MM.1S (cell line): ENCODE results near the gene AMPH.

Experiments used
- DNase-seq: peaks from one replicate; pipeline ENCODE4 v3.0.0-alpha.2; 2015
- H2AFZ ChIP-seq: fragments of 300-600 bp; sonication (generic); 2 replicates; pipeline ENCODE4 v1.6.0; 2016; ENCODE audit warnings: antibody characterized with exemption, low read length
- H3F3A ChIP-seq: fragments of 300-600 bp; sonication (generic); 2 replicates; pipeline ENCODE4 v1.6.1; 2016; ENCODE audit warnings: mild to moderate bottlenecking, antibody characterized with exemption, low read length, moderate library complexity, mixed read lengths; ENCODE audit not compliant: insufficient read depth
- H3K27ac ChIP-seq: fragments of 300-600 bp; sonication (generic); 2 replicates; pipeline ENCODE4 v1.5.1; 2016; ENCODE audit warnings: mild to moderate bottlenecking, low read length
- H3K27me3 ChIP-seq: fragments of 300-600 bp; sonication (generic); replicated peaks from 2 replicates; pipeline ENCODE4 v1.6.0; 2016; ENCODE audit warnings: low read length; ENCODE audit not compliant: insufficient read depth
- H3K36me3 ChIP-seq: fragments of 300-600 bp; sonication (generic); replicated peaks from 2 replicates; pipeline ENCODE4 v1.6.1; 2016; ENCODE audit warnings: mild to moderate bottlenecking, low read length, mixed read lengths; ENCODE audit not compliant: insufficient read depth
- H3K4me1 ChIP-seq: fragments of 300-600 bp; sonication (generic); 2 replicates; pipeline ENCODE4 v1.6.1; 2016; ENCODE audit warnings: low read length, mixed read lengths
- H3K4me2 ChIP-seq: fragments of 300-600 bp; sonication (generic); 2 replicates; pipeline ENCODE4 v1.6.0; 2016; ENCODE audit warnings: low read depth, low read length
- H3K4me3 ChIP-seq: fragments of 300-600 bp; sonication (generic); 2 replicates; pipeline ENCODE4 v1.5.1; 2016; ENCODE audit warnings: low read length, mixed read lengths
- H3K79me2 ChIP-seq: fragments of 300-600 bp; sonication (generic); 2 replicates; pipeline ENCODE4 v1.6.1; 2016; ENCODE audit warnings: mixed run types, low read length, mixed read lengths
- H3K9ac ChIP-seq: fragments of 300-600 bp; sonication (generic); 2 replicates; pipeline ENCODE4 v1.6.1; 2016; ENCODE audit warnings: low read length, mixed read lengths
- H3K9me2 ChIP-seq: fragments of 300-600 bp; sonication (generic); replicated peaks from 2 replicates; pipeline ENCODE4 v1.6.1; 2016; ENCODE audit warnings: mild to moderate bottlenecking, low read length, mixed read lengths; ENCODE audit not compliant: insufficient read depth
- H3K9me3 ChIP-seq: fragments of 300-600 bp; sonication (generic); replicated peaks from 2 replicates; pipeline ENCODE4 v1.6.1; 2016; ENCODE audit warnings: mild to moderate bottlenecking, low read length, mixed read lengths; ENCODE audit not compliant: insufficient read depth
- H4K20me1 ChIP-seq: fragments of 300-600 bp; sonication (generic); 2 replicates; pipeline ENCODE4 v1.6.1; 2016; ENCODE audit warnings: mild to moderate bottlenecking, low read length, moderate library complexity, mixed read lengths; ENCODE audit not compliant: insufficient read depth
- CTCF ChIP-seq: fragments of 300-600 bp; sonication (generic); IDR thresholded peaks from 2 replicates; pipeline ENCODE4 v1.5.1; 2016; ENCODE audit warnings: antibody characterized with exemption, low read length, mixed read lengths
- EZH2 ChIP-seq: fragments of 300-600 bp; sonication (generic); optimal IDR thresholded peaks from 2 replicates; pipeline ENCODE3; 2017; ENCODE audit warnings: low read depth, mild to moderate bottlenecking, antibody characterized with exemption, low read length, mixed read lengths
- EZH2phosphoT487 ChIP-seq: fragments of 300-600 bp; sonication (generic); IDR thresholded peaks from 2 replicates; pipeline ENCODE4 v1.6.1; 2018; ENCODE audit warnings: antibody characterized with exemption, low read length

AMPH gene

DNA sequence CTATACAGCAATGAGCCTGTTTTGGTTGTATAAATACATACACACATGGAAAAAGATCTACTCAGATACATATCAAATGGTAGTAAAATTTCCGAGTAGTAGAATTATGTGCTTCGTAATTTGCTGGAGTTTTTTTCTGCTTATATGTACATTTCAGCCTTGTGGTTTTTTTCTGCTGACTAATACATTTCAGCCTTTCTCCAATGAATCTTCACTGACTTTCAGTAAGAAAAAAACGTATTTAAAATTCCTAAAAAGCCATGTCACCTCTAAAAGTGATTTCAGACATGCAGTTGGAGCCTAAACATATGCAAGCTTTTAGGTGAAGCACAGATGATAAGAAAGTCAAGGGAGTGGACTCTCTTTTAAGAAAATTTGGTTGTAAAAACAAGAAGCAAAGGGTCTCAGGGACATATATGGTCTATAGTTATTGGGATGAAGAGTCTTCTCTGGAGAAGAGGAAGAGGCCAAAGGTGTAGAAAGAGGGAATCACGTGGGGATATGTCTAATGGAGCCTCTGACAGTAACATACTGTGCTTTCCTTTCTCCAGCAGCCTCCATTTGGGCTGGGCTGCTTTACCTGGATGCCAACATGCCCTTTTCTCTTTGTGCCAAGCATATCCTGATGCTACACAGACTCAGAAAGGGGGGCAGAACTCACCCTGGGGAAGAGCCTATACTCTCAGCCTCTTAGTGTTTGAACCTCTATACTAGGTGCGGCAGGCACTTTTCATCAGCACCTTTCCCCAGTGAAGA, 2.4 kb downstream of the AMPH start:
- H3F3A ChIP-seq = no peaks in the 10 kb centered on the region
- H3K4me3 ChIP-seq = no peak overlapping the region
- H3K4me2 ChIP-seq = no peak overlapping the region
- H3K9ac ChIP-seq = no peak overlapping the region
- no peaks in the 10 kb centered on the region for H3K9me3 ChIP-seq
- H3K27me3 ChIP-seq = no peaks in the 10 kb centered on the region
- no peak for TF ChIP-seq CTCF
- TF ChIP-seq EZH2 = no peak
- no peak for TF ChIP-seq EZH2phosphoT487
- no peaks in the 10 kb centered on the region for H4K20me1 ChIP-seq
- no peaks in the 10 kb centered on the region for H3K79me2 ChIP-seq
- H3K4me1 ChIP-seq = no peaks in the 10 kb centered on the region
- no peak overlapping the region for H3K27ac ChIP-seq
- no peaks in the 10 kb centered on the region for H3K9me2 ChIP-seq
- no peak for DNase-seq
- no peak overlapping the region for H2AFZ ChIP-seq
- H3K36me3 ChIP-seq = no peaks in the 10 kb centered on the region

DNA sequence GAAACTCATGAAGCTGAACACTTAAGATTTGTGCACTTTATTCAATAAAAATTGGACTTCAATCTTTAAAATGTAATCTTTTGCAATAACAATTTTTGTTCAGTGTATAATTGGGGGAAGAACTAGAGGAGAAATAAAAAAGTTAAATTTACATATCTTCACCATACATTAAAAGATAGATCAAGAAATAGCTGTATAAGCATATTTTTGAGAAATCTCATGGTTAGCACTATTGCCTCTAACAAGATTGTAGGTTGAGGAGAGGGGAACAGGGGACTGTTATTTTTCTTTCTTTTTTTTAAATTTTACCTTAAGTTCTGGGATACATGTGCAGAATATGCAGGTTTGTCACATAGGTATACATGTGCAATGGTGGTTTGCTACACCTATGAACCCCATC, 5.3 kb downstream of the AMPH start:
- no peak overlapping the region for H3K4me3 ChIP-seq
- no peak overlapping the region for H3K4me2 ChIP-seq
- no peaks in the 10 kb centered on the region for H3K9me2 ChIP-seq
- H3K9ac ChIP-seq = no peak overlapping the region
- no peaks in the 10 kb centered on the region for H4K20me1 ChIP-seq
- H3F3A ChIP-seq = no peaks in the 10 kb centered on the region
- no peak for DNase-seq
- no peaks in the 10 kb centered on the region for H3K4me1 ChIP-seq
- H3K79me2 ChIP-seq = no peaks in the 10 kb centered on the region
- no peak overlapping the region for H3K27ac ChIP-seq
- H3K27me3 ChIP-seq = no peaks in the 10 kb centered on the region
- TF ChIP-seq CTCF = no peak
- TF ChIP-seq EZH2phosphoT487 = no peak
- no peak for TF ChIP-seq EZH2
- no peaks in the 10 kb centered on the region for H3K9me3 ChIP-seq
- no peak overlapping the region for H2AFZ ChIP-seq
- H3K36me3 ChIP-seq = no peaks in the 10 kb centered on the region

DNA sequence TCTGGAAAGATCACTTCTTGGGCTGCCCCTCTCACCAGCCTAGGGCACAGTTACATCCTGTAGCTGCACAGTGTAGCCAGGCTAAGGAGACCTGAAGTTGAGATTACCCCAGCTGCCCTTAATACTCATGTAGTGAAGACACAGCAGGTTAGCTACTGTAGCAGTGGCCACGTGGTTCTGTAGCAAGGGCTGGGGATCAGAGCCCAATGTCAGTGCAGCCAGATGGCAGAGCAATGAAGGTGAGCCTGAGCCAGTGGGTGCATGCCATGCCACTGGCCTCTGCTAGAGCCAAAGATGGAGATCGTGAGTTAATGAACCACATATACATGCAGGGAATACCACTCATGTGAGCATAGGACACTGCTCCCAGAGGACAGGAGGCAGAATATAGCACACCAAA, 15.5 kb downstream of the AMPH start:
- DNase-seq = no peak
- TF ChIP-seq EZH2phosphoT487 (no peak), CTCF (no peak), EZH2 (no peak)

More for the DNA sequence above, 15.5 kb downstream of the AMPH start:
- Histone ChIP-seq H3K9me2 (no peaks in the 10 kb centered on the region), H3K9me3 (no peaks in the 10 kb centered on the region), H3K4me2 (no peak overlapping the region), H3K27ac (no peak overlapping the region), H3K4me1 (no peaks in the 10 kb centered on the region), H3K36me3 (no peaks in the 10 kb centered on the region), H3K27me3 (no peaks in the 10 kb centered on the region), H3K4me3 (no peak overlapping the region), H3K9ac (no peak overlapping the region), H4K20me1 (no peaks in the 10 kb centered on the region), H3F3A (no peaks in the 10 kb centered on the region), H2AFZ (no peak overlapping the region), H3K79me2 (no peaks in the 10 kb centered on the region)
